T-helper 9 cell (primary cell): ENCODE data around the gene ELP6.

Experiments used
- DNase-seq: peaks from one replicate; pipeline ENCODE4 v3.0.0-alpha.2; 2020
- total RNA-seq, 2 donors: gene quantifications; one replicate each; lab custom pipeline; 2026; lab: John Stamatoyannopoulos, UW

ELP6 gene
- total RNA-seq, result 8.7 to 21.3 reads per million in 2 donors

GRCh38 chr3:47513125-47513929, at the start of gene ELP6:
ELP6 (minus strand) TSS chr3:47513712; CDS start chr3:47513590, 122 bp downstream.
- DNase-seq, result peak; percentile 95

GRCh38 chr3:47556351-47556750, 42.8 kb upstream of the ELP6 start:
- no peak for DNase-seq

- no peak for DNase-seq
Measured at GRCh38 chr3:47554335-47554734, 40.8 kb upstream of the ELP6 start.

- no peak for DNase-seq
Measured at GRCh38 chr3:47553407-47553806, 39.9 kb upstream of the ELP6 start.

GRCh38 chr3:47542471-47543173, 29.1 kb upstream of the ELP6 start:
- DNase-seq, result no peak

GRCh38 chr3:47541583-47542108, 28.1 kb upstream of the ELP6 start:
- DNase-seq, result no peak

- DNase-seq, result no peak
Measured at GRCh38 chr3:47540281-47540680, 26.8 kb upstream of the ELP6 start.

GRCh38 chr3:47536967-47537366, 23.5 kb upstream of the ELP6 start:
- DNase-seq, result no peak

- no peak for DNase-seq
Measured at GRCh38 chr3:47536221-47536891, 22.8 kb upstream of the ELP6 start.

GRCh38 chr3:47533996-47534454, 20.5 kb upstream of the ELP6 start:
- no peak for DNase-seq

GRCh38 chr3:47533481-47533880, 20.0 kb upstream of the ELP6 start:
- DNase-seq, result no peak

- DNase-seq, result no peak
Measured at GRCh38 chr3:47527952-47528725, 14.6 kb upstream of the ELP6 start.

- no peak for DNase-seq
Measured at GRCh38 chr3:47525617-47526016, 12.1 kb upstream of the ELP6 start.

- no peak for DNase-seq
Measured at GRCh38 chr3:47523310-47524073, 10.0 kb upstream of the ELP6 start.

GRCh38 chr3:47522082-47522987, 8.8 kb upstream of the ELP6 start:
- peak; percentile 58 for DNase-seq

GRCh38 chr3:47520756-47521155, 7.2 kb upstream of the ELP6 start:
- no peak for DNase-seq

GRCh38 chr3:47517937-47518336, 4.4 kb upstream of the ELP6 start:
- no peak for DNase-seq

GRCh38 chr3:47515864-47516319, 2.4 kb upstream of the ELP6 start:
- no peak for DNase-seq

- DNase-seq, result no peak
Measured at GRCh38 chr3:47515100-47515499, 1.6 kb upstream of the ELP6 start.

GRCh38 chr3:47512416-47513124, 942 bp downstream of the ELP6 start:
- peak; percentile 7 for DNase-seq
